Stimulated activated CD4-positive, alpha-beta T cell treated with anti-CD3 and anti-CD28 coated beads, Interleukin-4, amount 100 ng/mL, for 4 hours (primary cell): Measurements from ENCODE around the gene GPBP1L1.
"Not testable (repeated sequence)": the region's sequence is repeated elsewhere in the genome, so short reads cannot be mapped to it uniquely, and the experiment has no call there.

Experiments
- DNase-seq, 2 experiments: peaks; one replicate each; pipeline ENCODE4 v3.0.0-alpha.2; 2020

Gene GPBP1L1

GRCh38 chr1:45678489-45678888 lies 7.8 kb downstream of the GPBP1L1 start:
- DNase-seq = no peak

- no peak for DNase-seq
Observed at GRCh38 chr1:45677751-45678245, 8.5 kb downstream of the GPBP1L1 start.

- not testable (repeated sequence) for DNase-seq
Observed at GRCh38 chr1:45676553-45676952, 9.8 kb downstream of the GPBP1L1 start.

GRCh38 chr1:45674478-45674877 lies 11.9 kb downstream of the GPBP1L1 start:
- no peak for DNase-seq

- no peak for DNase-seq
Observed at GRCh38 chr1:45673956-45674355, 12.4 kb downstream of the GPBP1L1 start.

GRCh38 chr1:45669859-45670655 lies 16.3 kb downstream of the GPBP1L1 start:
- DNase-seq = no peak

GRCh38 chr1:45669379-45669778 lies 17.0 kb downstream of the GPBP1L1 start:
- no peak for DNase-seq

GRCh38 chr1:45668526-45668925 lies 17.8 kb downstream of the GPBP1L1 start:
- no peak for DNase-seq

GRCh38 chr1:45667321-45668111 lies 18.8 kb downstream of the GPBP1L1 start:
- DNase-seq = no peak

GRCh38 chr1:45666836-45667235 lies 19.5 kb downstream of the GPBP1L1 start:
- DNase-seq = no peak

GRCh38 chr1:45660336-45660735 lies 26.0 kb downstream of the GPBP1L1 start:
- DNase-seq = no peak

GRCh38 chr1:45659222-45659621 lies 27.1 kb downstream of the GPBP1L1 start:
- no peak for DNase-seq

GRCh38 chr1:45658171-45658570 lies 28.2 kb downstream of the GPBP1L1 start:
- DNase-seq = no peak

- DNase-seq = no peak
Observed at GRCh38 chr1:45656573-45657226, 29.6 kb downstream of the GPBP1L1 start.

GRCh38 chr1:45654540-45655280 lies 31.6 kb downstream of the GPBP1L1 start:
- DNase-seq = no peak

- no peak for DNase-seq
Observed at GRCh38 chr1:45647248-45648021, 38.9 kb downstream of the GPBP1L1 start.

GRCh38 chr1:45644661-45645060 lies 41.7 kb downstream of the GPBP1L1 start:
- DNase-seq = no peak

- DNase-seq = no peak
Observed at GRCh38 chr1:45643978-45644377, 42.4 kb downstream of the GPBP1L1 start.

- DNase-seq = no peak
Observed at GRCh38 chr1:45643321-45643720, 43.0 kb downstream of the GPBP1L1 start.

GRCh38 chr1:45640293-45640692 lies 46.0 kb downstream of the GPBP1L1 start:
- DNase-seq = no peak

GRCh38 chr1:45635211-45635610 lies 51.1 kb downstream of the GPBP1L1 start:
- no peak for DNase-seq

GRCh38 chr1:45630429-45630828 lies 55.9 kb downstream of the GPBP1L1 start:
- DNase-seq = no peak
